GM23338 (cell line): Measurements from ENCODE around the gene ISCA1. TPM values are rescaled to one million over a fixed set of nuclear protein-coding genes. Genes with fewer than 3 reads are reported as not detected.

Source experiments
- ATAC-seq: fragments of 200-7000 bp; cut with Tn5 transposase; 3 replicates; pipeline ENCODE4 v1.9.1; 2020
- DNase-seq: peaks from one replicate; pipeline ENCODE4 v3.0.0-alpha.2; 2015; ENCODE audit warnings: low spot score
- H2AFZ ChIP-seq: fragments of 200-600 bp; sonication (generic); 2 replicates; pipeline ENCODE4 v1.8.0; 2016; ENCODE audit warnings: antibody characterized with exemption, mild to moderate bottlenecking, moderate library complexity
- H3F3A ChIP-seq: fragments of 200-600 bp; sonication (generic); replicated peaks from 2 replicates; pipeline ENCODE4 v1.8.0; 2017; ENCODE audit warnings: antibody characterized with exemption, mixed run types, low read depth
- H3K27ac ChIP-seq: fragments of 200-600 bp; sonication (generic); 2 replicates; pipeline ENCODE4 v1.6.1; 2016; ENCODE audit warnings: low read depth
- H3K27me3 ChIP-seq: fragments of 200-600 bp; sonication (generic); 2 replicates; pipeline ENCODE4 v1.8.0; 2016; ENCODE audit warnings: mild to moderate bottlenecking, mixed run types, moderate library complexity; ENCODE audit not compliant: insufficient read depth
- H3K36me3 ChIP-seq: fragments of 200-600 bp; sonication (generic); 2 replicates; pipeline ENCODE4 v1.8.0; 2016; ENCODE audit warnings: mild to moderate bottlenecking; ENCODE audit not compliant: insufficient read depth
- H3K4me1 ChIP-seq: fragments of 200-600 bp; sonication (generic); 2 replicates; pipeline ENCODE4 v1.8.0; 2016; ENCODE audit warnings: mild to moderate bottlenecking, moderate library complexity; ENCODE audit not compliant: insufficient read depth
- H3K4me2 ChIP-seq: fragments of 200-600 bp; sonication (generic); 2 replicates; pipeline ENCODE4 v1.7.1; 2017; ENCODE audit warnings: mixed run types
- H3K4me3 ChIP-seq: fragments of 200-600 bp; sonication (generic); 2 replicates; pipeline ENCODE4 v1.6.1; 2016; ENCODE audit warnings: mixed run types
- H3K79me2 ChIP-seq: fragments of 200-600 bp; sonication (generic); replicated peaks from 2 replicates; pipeline ENCODE4 v1.8.0; 2017; ENCODE audit warnings: mild to moderate bottlenecking; ENCODE audit not compliant: insufficient read depth
- H3K9me2 ChIP-seq: fragments of 200-600 bp; sonication (generic); 2 replicates; pipeline ENCODE4 v1.8.0; 2017; ENCODE audit not compliant: insufficient read depth
- H4K20me1 ChIP-seq: fragments of 200-600 bp; sonication (generic); replicated peaks from 2 replicates; pipeline ENCODE4 v1.8.0; 2017; ENCODE audit warnings: mild to moderate bottlenecking; ENCODE audit not compliant: insufficient read depth
- H3K27ac Mint-ChIP-seq: 2 replicates; pipeline ENCODE4 v1.8.0; 2020; ENCODE audit warnings: inconsistent platforms, mild to moderate bottlenecking, moderate library complexity, mixed read lengths
- H3K27me3 Mint-ChIP-seq: 3 replicates; pipeline ENCODE4 v1.8.0; 2022; ENCODE audit warnings: low read depth, mild to moderate bottlenecking, moderate library complexity, mixed read lengths, inconsistent platforms; ENCODE audit not compliant: insufficient read depth, poor library complexity
- H3K36me3 Mint-ChIP-seq: 3 replicates; pipeline ENCODE4 v1.8.0; 2021; ENCODE audit warnings: low read depth, mild to moderate bottlenecking, inconsistent platforms, moderate library complexity, mixed read lengths
- H3K4me1 Mint-ChIP-seq: 3 replicates; pipeline ENCODE4 v1.8.0; 2020; ENCODE audit warnings: mild to moderate bottlenecking, inconsistent platforms, mixed read lengths
- H3K4me3 Mint-ChIP-seq: 3 replicates; pipeline ENCODE4 v1.8.0; 2021; ENCODE audit warnings: moderate library complexity, mild to moderate bottlenecking, inconsistent platforms, mixed read lengths
- H3K9me3 Mint-ChIP-seq: 3 replicates; pipeline ENCODE4 v1.8.0; 2020; ENCODE audit warnings: moderate library complexity, mild to moderate bottlenecking, inconsistent platforms, mixed read lengths
- CREB1 ChIP-seq: fragments of 250-450 bp; sonication (Bioruptor Pico); IDR thresholded peaks from 2 replicates; pipeline ENCODE4 v1.5.0; 2020; ENCODE audit warnings: low read depth, mild to moderate bottlenecking, moderate library complexity
- ETS1 ChIP-seq: IDR thresholded peaks from 2 replicates; pipeline ENCODE4 v1.6.1; 2016; ENCODE audit warnings: antibody characterized with exemption
- EZH2 ChIP-seq: fragments of 200-600 bp; sonication (generic); IDR thresholded peaks from one replicate; pipeline ENCODE4 v1.8.0; 2017; ENCODE audit warnings: antibody characterized with exemption, mild to moderate bottlenecking, low read depth; ENCODE audit not compliant: unreplicated experiment
- EZH2phosphoT487 ChIP-seq: fragments of 200-600 bp; sonication (generic); IDR thresholded peaks from one replicate; pipeline ENCODE4 v1.8.1; 2018; ENCODE audit warnings: antibody characterized with exemption; ENCODE audit not compliant: unreplicated experiment
- JUNB ChIP-seq: IDR thresholded peaks from one replicate; pipeline ENCODE4 v1.6.1; 2016; ENCODE audit warnings: antibody characterized with exemption; ENCODE audit not compliant: unreplicated experiment
- NANOG ChIP-seq: IDR thresholded peaks from 2 replicates; pipeline ENCODE4 v1.6.1; 2016; ENCODE audit warnings: antibody characterized with exemption, borderline replicate concordance
- POLR2AphosphoS5 ChIP-seq: IDR thresholded peaks from 2 replicates; pipeline ENCODE4 v1.6.1; 2016; ENCODE audit warnings: antibody characterized with exemption, low read depth
- REST ChIP-seq: IDR thresholded peaks from one replicate; pipeline ENCODE4 v1.6.1; 2018; ENCODE audit warnings: antibody characterized with exemption; ENCODE audit not compliant: unreplicated experiment
- STAT1 ChIP-seq: IDR thresholded peaks from one replicate; pipeline ENCODE4 v1.6.1; 2016; ENCODE audit warnings: antibody characterized with exemption; ENCODE audit not compliant: unreplicated experiment
- ZNF114 ChIP-seq: fragments of 250-450 bp; sonication (Bioruptor Pico); IDR thresholded peaks from 2 replicates; pipeline ENCODE4 v1.5.0; 2020; ENCODE audit warnings: mild to moderate bottlenecking, moderate library complexity
- ZNF331 ChIP-seq: fragments of 250-450 bp; sonication (Bioruptor Pico); IDR thresholded peaks from 2 replicates; pipeline ENCODE4 v1.5.0; 2020; ENCODE audit warnings: low read depth, mild to moderate bottlenecking, moderate library complexity
- polyA plus RNA-seq: library from polyadenylated mRNA; unstranded; fragments of >200 nt; fragmentation: Nextera tagmentation; extraction: Ambion mirVana; gene quantifications from 2 replicates; pipeline ENCODE4 v1.2.1, GENCODE V29; 2016
- total RNA-seq: library from RNA; depleted of rRNA; stranded (reverse); fragments of >200 nt; shearing (Covaris generic); gene quantifications from 2 replicates; pipeline ENCODE4 v1.2.3, GENCODE V29; 2014
- TF ChIP-seq, protein P1 (sequence below), 2 experiments: fragments of 200-600 bp in 1 of 2; sonication (generic) in 1 of 2; conservative IDR thresholded peaks; 2 replicates each; pipeline versions ENCODE4 v1.5.1 to v1.6.1; 2016 to 2017; ENCODE audit warnings: antibody characterized with exemption in 2 of 2, low read depth in 2 of 2, mild to moderate bottlenecking in 2 of 2, moderate library complexity in 1 of 2
- TF ChIP-seq, protein P2 (sequence below): fragments of 250-450 bp; sonication (Bioruptor Pico); IDR thresholded peaks from 2 replicates; pipeline ENCODE4 v1.5.0; 2020; ENCODE audit warnings: mild to moderate bottlenecking, moderate library complexity

ISCA1 gene
- total and polyA plus RNA-seq, 2 experiments from 2014 or later: 54.9 to 61.0 TPM

GRCh38 chr9:86259557-86259956, 22.8 kb downstream of the ISCA1 start, which contains the start of gene C9orf153:
TSS of gene C9orf153 (minus strand) at chr9:86259657. CDS start at chr9:86229603, 30,054 bp downstream.
- ATAC-seq: no peak
- no peak for DNase-seq
- no peak within 1 kb of the TSS for H3K4me3 Mint-ChIP-seq

More at GRCh38 chr9:86259557-86259956, 22.8 kb downstream of the ISCA1 start, which contains the start of gene C9orf153:
- Histone ChIP-seq H4K20me1 (no peaks in the 10 kb centered on the region), H3K79me2 (no peaks in the 10 kb centered on the region), H2AFZ (no peak within 1 kb of the TSS), H3K27me3 (no peaks in the 10 kb centered on the region), H3K36me3 (no peaks in the 10 kb centered on the region; the same call in 1 of the 2 replicates), H3F3A (0 out of 2 replicates have a peak, but pooled peaks cover 2% of the 10 kb centered on the region), H3K27ac (no peak within 1 kb of the TSS), H3K4me1 (no peaks in the 10 kb centered on the region), H3K4me3 (no peak within 1 kb of the TSS), H3K4me2 (no peak within 1 kb of the TSS), H3K9me2 (no peaks in the 10 kb centered on the region)
- TF ChIP-seq ZNF114 (CRISPR knock-in tag) (no peak), EZH2phosphoT487 (no peak), ETS1 (no peak), NANOG (no peak), ZNF331 (CRISPR knock-in tag) (no peak), CREB1 (CRISPR knock-in tag) (no peak), EZH2 (no peak), JUNB (no peak), STAT1 (no peak), REST (no peak), POLR2AphosphoS5 (no peak)
- TF ChIP-seq, protein P1, sequence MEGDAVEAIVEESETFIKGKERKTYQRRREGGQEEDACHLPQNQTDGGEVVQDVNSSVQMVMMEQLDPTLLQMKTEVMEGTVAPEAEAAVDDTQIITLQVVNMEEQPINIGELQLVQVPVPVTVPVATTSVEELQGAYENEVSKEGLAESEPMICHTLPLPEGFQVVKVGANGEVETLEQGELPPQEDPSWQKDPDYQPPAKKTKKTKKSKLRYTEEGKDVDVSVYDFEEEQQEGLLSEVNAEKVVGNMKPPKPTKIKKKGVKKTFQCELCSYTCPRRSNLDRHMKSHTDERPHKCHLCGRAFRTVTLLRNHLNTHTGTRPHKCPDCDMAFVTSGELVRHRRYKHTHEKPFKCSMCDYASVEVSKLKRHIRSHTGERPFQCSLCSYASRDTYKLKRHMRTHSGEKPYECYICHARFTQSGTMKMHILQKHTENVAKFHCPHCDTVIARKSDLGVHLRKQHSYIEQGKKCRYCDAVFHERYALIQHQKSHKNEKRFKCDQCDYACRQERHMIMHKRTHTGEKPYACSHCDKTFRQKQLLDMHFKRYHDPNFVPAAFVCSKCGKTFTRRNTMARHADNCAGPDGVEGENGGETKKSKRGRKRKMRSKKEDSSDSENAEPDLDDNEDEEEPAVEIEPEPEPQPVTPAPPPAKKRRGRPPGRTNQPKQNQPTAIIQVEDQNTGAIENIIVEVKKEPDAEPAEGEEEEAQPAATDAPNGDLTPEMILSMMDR (conservative IDR thresholded peaks at IDR 0.05; ENCODE audit: low read depth in 2 of 2): no peak
- TF ChIP-seq, protein P2, sequence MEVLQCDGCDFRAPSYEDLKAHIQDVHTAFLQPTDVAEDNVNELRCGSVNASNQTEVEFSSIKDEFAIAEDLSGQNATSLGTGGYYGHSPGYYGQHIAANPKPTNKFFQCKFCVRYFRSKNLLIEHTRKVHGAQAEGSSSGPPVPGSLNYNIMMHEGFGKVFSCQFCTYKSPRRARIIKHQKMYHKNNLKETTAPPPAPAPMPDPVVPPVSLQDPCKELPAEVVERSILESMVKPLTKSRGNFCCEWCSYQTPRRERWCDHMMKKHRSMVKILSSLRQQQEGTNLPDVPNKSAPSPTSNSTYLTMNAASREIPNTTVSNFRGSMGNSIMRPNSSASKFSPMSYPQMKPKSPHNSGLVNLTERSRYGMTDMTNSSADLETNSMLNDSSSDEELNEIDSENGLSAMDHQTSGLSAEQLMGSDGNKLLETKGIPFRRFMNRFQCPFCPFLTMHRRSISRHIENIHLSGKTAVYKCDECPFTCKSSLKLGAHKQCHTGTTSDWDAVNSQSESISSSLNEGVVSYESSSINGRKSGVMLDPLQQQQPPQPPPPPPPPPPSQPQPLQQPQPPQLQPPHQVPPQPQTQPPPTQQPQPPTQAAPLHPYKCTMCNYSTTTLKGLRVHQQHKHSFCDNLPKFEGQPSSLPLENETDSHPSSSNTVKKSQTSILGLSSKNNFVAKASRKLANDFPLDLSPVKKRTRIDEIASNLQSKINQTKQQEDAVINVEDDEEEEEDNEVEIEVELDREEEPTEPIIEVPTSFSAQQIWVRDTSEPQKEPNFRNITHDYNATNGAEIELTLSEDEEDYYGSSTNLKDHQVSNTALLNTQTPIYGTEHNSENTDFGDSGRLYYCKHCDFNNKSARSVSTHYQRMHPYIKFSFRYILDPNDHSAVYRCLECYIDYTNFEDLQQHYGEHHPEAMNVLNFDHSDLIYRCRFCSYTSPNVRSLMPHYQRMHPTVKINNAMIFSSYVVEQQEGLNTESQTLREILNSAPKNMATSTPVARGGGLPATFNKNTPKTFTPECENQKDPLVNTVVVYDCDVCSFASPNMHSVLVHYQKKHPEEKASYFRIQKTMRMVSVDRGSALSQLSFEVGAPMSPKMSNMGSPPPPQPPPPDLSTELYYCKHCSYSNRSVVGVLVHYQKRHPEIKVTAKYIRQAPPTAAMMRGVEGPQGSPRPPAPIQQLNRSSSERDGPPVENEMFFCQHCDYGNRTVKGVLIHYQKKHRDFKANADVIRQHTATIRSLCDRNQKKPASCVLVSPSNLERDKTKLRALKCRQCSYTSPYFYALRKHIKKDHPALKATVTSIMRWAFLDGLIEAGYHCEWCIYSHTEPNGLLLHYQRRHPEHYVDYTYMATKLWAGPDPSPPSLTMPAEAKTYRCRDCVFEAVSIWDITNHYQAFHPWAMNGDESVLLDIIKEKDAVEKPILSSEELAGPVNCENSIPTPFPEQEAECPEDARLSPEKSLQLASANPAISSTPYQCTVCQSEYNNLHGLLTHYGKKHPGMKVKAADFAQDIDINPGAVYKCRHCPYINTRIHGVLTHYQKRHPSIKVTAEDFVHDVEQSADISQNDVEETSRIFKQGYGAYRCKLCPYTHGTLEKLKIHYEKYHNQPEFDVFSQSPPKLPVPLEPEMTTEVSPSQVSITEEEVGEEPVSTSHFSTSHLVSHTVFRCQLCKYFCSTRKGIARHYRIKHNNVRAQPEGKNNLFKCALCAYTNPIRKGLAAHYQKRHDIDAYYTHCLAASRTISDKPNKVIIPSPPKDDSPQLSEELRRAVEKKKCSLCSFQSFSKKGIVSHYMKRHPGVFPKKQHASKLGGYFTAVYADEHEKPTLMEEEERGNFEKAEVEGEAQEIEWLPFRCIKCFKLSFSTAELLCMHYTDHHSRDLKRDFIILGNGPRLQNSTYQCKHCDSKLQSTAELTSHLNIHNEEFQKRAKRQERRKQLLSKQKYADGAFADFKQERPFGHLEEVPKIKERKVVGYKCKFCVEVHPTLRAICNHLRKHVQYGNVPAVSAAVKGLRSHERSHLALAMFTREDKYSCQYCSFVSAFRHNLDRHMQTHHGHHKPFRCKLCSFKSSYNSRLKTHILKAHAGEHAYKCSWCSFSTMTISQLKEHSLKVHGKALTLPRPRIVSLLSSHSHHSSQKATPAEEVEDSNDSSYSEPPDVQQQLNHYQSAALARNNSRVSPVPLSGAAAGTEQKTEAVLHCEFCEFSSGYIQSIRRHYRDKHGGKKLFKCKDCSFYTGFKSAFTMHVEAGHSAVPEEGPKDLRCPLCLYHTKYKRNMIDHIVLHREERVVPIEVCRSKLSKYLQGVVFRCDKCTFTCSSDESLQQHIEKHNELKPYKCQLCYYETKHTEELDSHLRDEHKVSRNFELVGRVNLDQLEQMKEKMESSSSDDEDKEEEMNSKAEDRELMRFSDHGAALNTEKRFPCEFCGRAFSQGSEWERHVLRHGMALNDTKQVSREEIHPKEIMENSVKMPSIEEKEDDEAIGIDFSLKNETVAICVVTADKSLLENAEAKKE: no peak
- Mint-ChIP-seq H3K27ac (no peak within 1 kb of the TSS), H3K36me3 (peaks cover 12% of the 10 kb centered on the region), H3K4me1 (peaks cover 2% of the 10 kb centered on the region; the same call in 1 of the 3 replicates), H3K27me3 (no peaks in the 10 kb centered on the region), H3K9me3 (no peaks in the 10 kb centered on the region)
